Measurements from ENCODE around the gene TRIM63. TPM values are rescaled to one million over a fixed set of nuclear protein-coding genes. Genes with fewer than 3 reads are reported as not detected.

The TRIM63 gene
- total and polyA plus RNA-seq, 9 of the 15 experiments (the other 6 are each of a cell fraction or from before 2014, with no cell fraction given) = 0.08 to 0.57 (median 0.36) TPM

GRCh38 chr1:26034504-26035202, 32.8 kb downstream of the TRIM63 start (continued):
- TF ChIP-seq CBX2 (IDR thresholded peaks at IDR 0.05; ENCODE audit: insufficient read depth, low read length, poor library complexity, severe bottlenecking) = no peak
- 0 out of 2 replicates have a peak, but pooled peaks have one; percentile 26 for TF ChIP-seq DMBX1 (CRISPR knock-in tag; IDR thresholded peaks at IDR 0.05; ENCODE audit: borderline replicate concordance)
- TF ChIP-seq ARID2 (IDR thresholded peaks at IDR 0.05) = no peak
- no peak for TF ChIP-seq NONO (IDR thresholded peaks at IDR 0.05; ENCODE audit: low read depth in 2 of 2, low read length in 1 of 2)
- TF ChIP-seq, protein P1, sequence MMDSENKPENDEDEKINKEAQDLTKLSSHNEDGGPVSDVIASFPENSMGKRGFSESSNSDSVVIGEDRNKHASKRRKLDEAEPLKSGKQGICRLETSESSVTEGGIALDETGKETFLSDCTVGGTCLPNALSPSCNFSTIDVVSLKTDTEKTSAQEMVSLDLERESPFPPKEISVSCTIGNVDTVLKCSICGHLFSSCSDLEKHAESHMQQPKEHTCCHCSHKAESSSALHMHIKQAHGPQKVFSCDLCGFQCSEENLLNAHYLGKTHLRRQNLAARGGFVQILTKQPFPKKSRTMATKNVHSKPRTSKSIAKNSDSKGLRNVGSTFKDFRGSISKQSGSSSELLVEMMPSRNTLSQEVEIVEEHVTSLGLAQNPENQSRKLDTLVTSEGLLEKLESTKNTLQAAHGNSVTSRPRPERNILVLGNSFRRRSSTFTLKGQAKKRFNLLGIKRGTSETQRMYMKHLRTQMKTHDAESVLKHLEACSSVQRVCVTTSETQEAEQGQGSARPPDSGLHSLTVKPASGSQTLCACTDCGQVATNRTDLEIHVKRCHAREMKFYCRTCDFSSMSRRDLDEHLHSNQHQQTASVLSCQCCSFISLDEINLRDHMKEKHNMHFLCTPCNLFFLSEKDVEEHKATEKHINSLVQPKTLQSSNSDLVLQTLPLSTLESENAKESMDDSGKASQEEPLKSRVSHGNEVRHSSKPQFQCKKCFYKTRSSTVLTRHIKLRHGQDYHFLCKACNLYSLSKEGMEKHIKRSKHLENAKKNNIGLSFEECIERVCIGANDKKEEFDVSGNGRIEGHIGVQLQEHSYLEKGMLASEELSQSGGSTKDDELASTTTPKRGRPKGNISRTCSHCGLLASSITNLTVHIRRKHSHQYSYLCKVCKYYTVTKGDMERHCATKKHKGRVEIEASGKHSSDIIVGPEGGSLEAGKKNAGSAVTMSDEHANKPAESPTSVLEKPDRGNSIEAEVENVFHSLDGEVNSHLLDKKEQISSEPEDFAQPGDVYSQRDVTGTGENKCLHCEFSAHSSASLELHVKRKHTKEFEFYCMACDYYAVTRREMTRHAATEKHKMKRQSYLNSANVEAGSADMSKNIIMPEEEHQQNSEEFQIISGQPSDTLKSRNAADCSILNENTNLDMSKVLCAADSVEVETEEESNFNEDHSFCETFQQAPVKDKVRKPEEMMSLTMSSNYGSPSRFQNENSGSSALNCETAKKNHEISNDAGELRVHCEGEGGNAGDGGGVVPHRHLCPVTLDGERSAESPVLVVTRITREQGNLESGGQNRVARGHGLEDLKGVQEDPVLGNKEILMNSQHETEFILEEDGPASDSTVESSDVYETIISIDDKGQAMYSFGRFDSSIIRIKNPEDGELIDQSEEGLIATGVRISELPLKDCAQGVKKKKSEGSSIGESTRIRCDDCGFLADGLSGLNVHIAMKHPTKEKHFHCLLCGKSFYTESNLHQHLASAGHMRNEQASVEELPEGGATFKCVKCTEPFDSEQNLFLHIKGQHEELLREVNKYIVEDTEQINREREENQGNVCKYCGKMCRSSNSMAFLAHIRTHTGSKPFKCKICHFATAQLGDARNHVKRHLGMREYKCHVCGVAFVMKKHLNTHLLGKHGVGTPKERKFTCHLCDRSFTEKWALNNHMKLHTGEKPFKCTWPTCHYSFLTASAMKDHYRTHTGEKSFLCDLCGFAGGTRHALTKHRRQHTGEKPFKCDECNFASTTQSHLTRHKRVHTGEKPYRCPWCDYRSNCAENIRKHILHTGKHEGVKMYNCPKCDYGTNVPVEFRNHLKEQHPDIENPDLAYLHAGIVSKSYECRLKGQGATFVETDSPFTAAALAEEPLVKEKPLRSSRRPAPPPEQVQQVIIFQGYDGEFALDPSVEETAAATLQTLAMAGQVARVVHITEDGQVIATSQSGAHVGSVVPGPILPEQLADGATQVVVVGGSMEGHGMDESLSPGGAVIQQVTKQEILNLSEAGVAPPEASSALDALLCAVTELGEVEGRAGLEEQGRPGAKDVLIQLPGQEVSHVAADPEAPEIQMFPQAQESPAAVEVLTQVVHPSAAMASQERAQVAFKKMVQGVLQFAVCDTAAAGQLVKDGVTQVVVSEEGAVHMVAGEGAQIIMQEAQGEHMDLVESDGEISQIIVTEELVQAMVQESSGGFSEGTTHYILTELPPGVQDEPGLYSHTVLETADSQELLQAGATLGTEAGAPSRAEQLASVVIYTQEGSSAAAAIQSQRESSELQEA (IDR thresholded peaks at IDR 0.05; ENCODE audit: low read depth) = no peak
- no peak for TF ChIP-seq FOXJ3 (CRISPR knock-in tag; IDR thresholded peaks at IDR 0.05)
- TF ChIP-seq MAFG (tag; conservative IDR thresholded peaks at IDR 0.05) = no peak
- TF ChIP-seq STAT5B (CRISPR knock-in tag; IDR thresholded peaks at IDR 0.05) = no peak
- no peak for TF ChIP-seq ZFP30 (CRISPR knock-in tag; IDR thresholded peaks at IDR 0.05; ENCODE audit: borderline replicate concordance)
- TF ChIP-seq MXD1 (CRISPR knock-in tag; IDR thresholded peaks at IDR 0.05; ENCODE audit: borderline replicate concordance, poor library complexity, severe bottlenecking) = peak; percentile 2
- no peak for TF ChIP-seq BACH1 (tag; IDR thresholded peaks at IDR 0.05)
- TF ChIP-seq GTF2F1 (IDR thresholded peaks at IDR 0.05; ENCODE audit: low read depth, low read length) = no peak
- no peak for TF ChIP-seq PCBP1 (IDR thresholded peaks at IDR 0.05; ENCODE audit: low read depth, low read length, poor library complexity, severe bottlenecking)
- TF ChIP-seq NBN (IDR thresholded peaks at IDR 0.05; ENCODE audit: low read depth) = no peak
- no peak for TF ChIP-seq TRIM25 (IDR thresholded peaks at IDR 0.05; ENCODE audit: borderline replicate concordance)
- no peak for TF ChIP-seq KDM4B (IDR thresholded peaks at IDR 0.05; ENCODE audit: borderline replicate concordance in 2 of 2, low read depth in 1 of 2)
